GM12892 (cell line): ENCODE results near the gene GLE1.

ENCODE experiments used
- POLR2A ChIP-seq: IDR thresholded peaks from 2 replicates; pipeline ENCODE4 v1.6.1; 2011; ENCODE audit warnings: low read depth, low read length, control low read depth
- POLR2AphosphoS5 ChIP-seq: IDR thresholded peaks from 2 replicates; pipeline ENCODE4 v1.6.1; 2011; ENCODE audit warnings: low read depth, low read length, control low read depth
- TAF1 ChIP-seq: IDR thresholded peaks from 2 replicates; pipeline ENCODE4 v1.6.1; 2011; ENCODE audit warnings: low read depth, mild to moderate bottlenecking, control low read depth, low read length, borderline replicate concordance

GRCh38 chr9:128577206-128577605, 72.7 kb downstream of the GLE1 start:
- no peak for TF ChIP-seq POLR2A
- TF ChIP-seq TAF1 = no peak
- no peak for TF ChIP-seq POLR2AphosphoS5
